Measurements from ENCODE around the gene RGS11. TPM values are rescaled to one million over a fixed set of nuclear protein-coding genes. Genes with fewer than 3 reads are reported as not detected.

Gene RGS11
- 21.0 TPM for total RNA-seq

GRCh38 chr16:275786-276232 lies at the start of gene RGS11:
Gene RGS11, minus strand, starts transcription at chr16:275944. Its CDS starts 33 bp downstream, at chr16:275911.

GRCh38 chr16:283033-283805 lies 7.5 kb upstream of the RGS11 start, which contains the start of gene PDIA2:
Gene PDIA2, plus strand, starts transcription at chr16:283164. Its CDS starts 6 bp downstream, at chr16:283170.

GRCh38 chr16:280552-280951 lies 4.8 kb upstream of the RGS11 start, which contains the start of gene ARHGDIG:
Gene ARHGDIG, plus strand, starts transcription at chr16:280591. Its CDS starts 90 bp downstream, at chr16:280681.

GRCh38 chr16:234468-235305 lies 41.1 kb downstream of the RGS11 start, which contains the start of gene FAM234A:
Gene FAM234A, plus strand, starts transcription at chr16:234821. Its CDS starts 19,593 bp downstream, at chr16:254414.

GRCh38 chr16:228852-229730 lies 46.7 kb downstream of the RGS11 start, which contains the start of gene LUC7L:
Gene LUC7L, minus strand, starts transcription at chr16:229449. Its CDS starts 110 bp downstream, at chr16:229339.

Other genes with a start within 250 kb of the RGS11 start
- 3.8 TPM for gene POLR3K, start 222.3 kb downstream of the RGS11 start, total RNA-seq
- 13.8 TPM for gene SNRNP25, start 222.1 kb downstream of the RGS11 start, total RNA-seq
- gene RHBDF1, start 203.3 kb downstream of the RGS11 start, total RNA-seq: 1.6 TPM
- 33.8 TPM for gene MPG, start 197.7 kb downstream of the RGS11 start, total RNA-seq
- gene NPRL3, start 137.3 kb downstream of the RGS11 start, total RNA-seq: 21.6 TPM
- gene HBZ, start 123.3 kb downstream of the RGS11 start, total RNA-seq: not detected
- gene HBM, start 110.0 kb downstream of the RGS11 start, total RNA-seq: 7.8 TPM
- gene HBA2, start 103.1 kb downstream of the RGS11 start, total RNA-seq: 363 TPM
- gene HBA1, start 99.3 kb downstream of the RGS11 start, total RNA-seq: 263 TPM
- gene HBQ1, start 95.5 kb downstream of the RGS11 start, total RNA-seq: 4.1 TPM
- gene LUC7L, start 46.5 kb downstream of the RGS11 start, total RNA-seq: 216 TPM
- gene FAM234A, start 41.1 kb downstream of the RGS11 start, total RNA-seq: 22.5 TPM
- gene ARHGDIG, start 4.6 kb upstream of the RGS11 start, total RNA-seq: 60.1 TPM
- gene PDIA2, start 7.2 kb upstream of the RGS11 start, total RNA-seq: 30.0 TPM
- gene AXIN1, start 76.8 kb upstream of the RGS11 start, total RNA-seq: 27.2 TPM
- 26.6 TPM for gene MRPL28, start 94.6 kb upstream of the RGS11 start, total RNA-seq
- 25.4 TPM for gene PGAP6, start 106.0 kb upstream of the RGS11 start, total RNA-seq
- 25.7 TPM for gene NME4, start 121.3 kb upstream of the RGS11 start, total RNA-seq
- 12.5 TPM for gene DECR2, start 125.9 kb upstream of the RGS11 start, total RNA-seq
- gene RAB11FIP3, start 149.7 kb upstream of the RGS11 start, total RNA-seq: 55.1 TPM

Data from parietal lobe (tissue), 1 donor.